ENCODE results near the gene NEDD4L.

DNA sequence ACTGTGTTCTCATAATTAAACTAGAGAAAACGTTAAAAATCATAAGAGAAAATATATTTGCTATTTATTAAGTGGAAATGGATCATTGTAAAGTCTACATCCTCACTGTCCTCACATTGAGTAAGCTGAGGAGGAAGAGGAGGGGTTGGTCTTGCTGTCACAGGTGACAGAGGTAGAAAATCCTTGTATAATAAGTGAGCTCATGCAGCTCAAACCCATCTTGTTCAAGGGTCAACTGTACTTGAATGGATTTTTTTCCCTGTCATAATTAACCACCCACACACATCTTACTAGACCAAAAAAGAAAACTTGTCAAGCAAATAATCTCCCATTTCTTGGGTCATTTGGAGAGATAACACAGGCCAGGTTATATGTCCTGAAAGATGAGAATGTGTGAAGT is 231.2 kb downstream of the NEDD4L start:
- TF ChIP-seq EZH2 (IDR thresholded peaks at IDR 0.05; ENCODE audit: low read depth, unreplicated experiment), result no peak
- TF ChIP-seq, protein P1, sequence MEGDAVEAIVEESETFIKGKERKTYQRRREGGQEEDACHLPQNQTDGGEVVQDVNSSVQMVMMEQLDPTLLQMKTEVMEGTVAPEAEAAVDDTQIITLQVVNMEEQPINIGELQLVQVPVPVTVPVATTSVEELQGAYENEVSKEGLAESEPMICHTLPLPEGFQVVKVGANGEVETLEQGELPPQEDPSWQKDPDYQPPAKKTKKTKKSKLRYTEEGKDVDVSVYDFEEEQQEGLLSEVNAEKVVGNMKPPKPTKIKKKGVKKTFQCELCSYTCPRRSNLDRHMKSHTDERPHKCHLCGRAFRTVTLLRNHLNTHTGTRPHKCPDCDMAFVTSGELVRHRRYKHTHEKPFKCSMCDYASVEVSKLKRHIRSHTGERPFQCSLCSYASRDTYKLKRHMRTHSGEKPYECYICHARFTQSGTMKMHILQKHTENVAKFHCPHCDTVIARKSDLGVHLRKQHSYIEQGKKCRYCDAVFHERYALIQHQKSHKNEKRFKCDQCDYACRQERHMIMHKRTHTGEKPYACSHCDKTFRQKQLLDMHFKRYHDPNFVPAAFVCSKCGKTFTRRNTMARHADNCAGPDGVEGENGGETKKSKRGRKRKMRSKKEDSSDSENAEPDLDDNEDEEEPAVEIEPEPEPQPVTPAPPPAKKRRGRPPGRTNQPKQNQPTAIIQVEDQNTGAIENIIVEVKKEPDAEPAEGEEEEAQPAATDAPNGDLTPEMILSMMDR (conservative IDR thresholded peaks at IDR 0.05; ENCODE audit: low read depth in 2 of 2), result no peak
- no peak for TF ChIP-seq CREB1 (CRISPR knock-in tag; IDR thresholded peaks at IDR 0.05; ENCODE audit: low read depth)
- no peak for TF ChIP-seq ZNF331 (CRISPR knock-in tag; IDR thresholded peaks at IDR 0.05; ENCODE audit: low read depth)
- TF ChIP-seq, protein P2, sequence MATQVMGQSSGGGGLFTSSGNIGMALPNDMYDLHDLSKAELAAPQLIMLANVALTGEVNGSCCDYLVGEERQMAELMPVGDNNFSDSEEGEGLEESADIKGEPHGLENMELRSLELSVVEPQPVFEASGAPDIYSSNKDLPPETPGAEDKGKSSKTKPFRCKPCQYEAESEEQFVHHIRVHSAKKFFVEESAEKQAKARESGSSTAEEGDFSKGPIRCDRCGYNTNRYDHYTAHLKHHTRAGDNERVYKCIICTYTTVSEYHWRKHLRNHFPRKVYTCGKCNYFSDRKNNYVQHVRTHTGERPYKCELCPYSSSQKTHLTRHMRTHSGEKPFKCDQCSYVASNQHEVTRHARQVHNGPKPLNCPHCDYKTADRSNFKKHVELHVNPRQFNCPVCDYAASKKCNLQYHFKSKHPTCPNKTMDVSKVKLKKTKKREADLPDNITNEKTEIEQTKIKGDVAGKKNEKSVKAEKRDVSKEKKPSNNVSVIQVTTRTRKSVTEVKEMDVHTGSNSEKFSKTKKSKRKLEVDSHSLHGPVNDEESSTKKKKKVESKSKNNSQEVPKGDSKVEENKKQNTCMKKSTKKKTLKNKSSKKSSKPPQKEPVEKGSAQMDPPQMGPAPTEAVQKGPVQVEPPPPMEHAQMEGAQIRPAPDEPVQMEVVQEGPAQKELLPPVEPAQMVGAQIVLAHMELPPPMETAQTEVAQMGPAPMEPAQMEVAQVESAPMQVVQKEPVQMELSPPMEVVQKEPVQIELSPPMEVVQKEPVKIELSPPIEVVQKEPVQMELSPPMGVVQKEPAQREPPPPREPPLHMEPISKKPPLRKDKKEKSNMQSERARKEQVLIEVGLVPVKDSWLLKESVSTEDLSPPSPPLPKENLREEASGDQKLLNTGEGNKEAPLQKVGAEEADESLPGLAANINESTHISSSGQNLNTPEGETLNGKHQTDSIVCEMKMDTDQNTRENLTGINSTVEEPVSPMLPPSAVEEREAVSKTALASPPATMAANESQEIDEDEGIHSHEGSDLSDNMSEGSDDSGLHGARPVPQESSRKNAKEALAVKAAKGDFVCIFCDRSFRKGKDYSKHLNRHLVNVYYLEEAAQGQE (IDR thresholded peaks at IDR 0.05; ENCODE audit: unreplicated experiment), result no peak
- TF ChIP-seq POLR2AphosphoS5 (IDR thresholded peaks at IDR 0.05; ENCODE audit: low read depth), result no peak
- TF ChIP-seq, protein P3, sequence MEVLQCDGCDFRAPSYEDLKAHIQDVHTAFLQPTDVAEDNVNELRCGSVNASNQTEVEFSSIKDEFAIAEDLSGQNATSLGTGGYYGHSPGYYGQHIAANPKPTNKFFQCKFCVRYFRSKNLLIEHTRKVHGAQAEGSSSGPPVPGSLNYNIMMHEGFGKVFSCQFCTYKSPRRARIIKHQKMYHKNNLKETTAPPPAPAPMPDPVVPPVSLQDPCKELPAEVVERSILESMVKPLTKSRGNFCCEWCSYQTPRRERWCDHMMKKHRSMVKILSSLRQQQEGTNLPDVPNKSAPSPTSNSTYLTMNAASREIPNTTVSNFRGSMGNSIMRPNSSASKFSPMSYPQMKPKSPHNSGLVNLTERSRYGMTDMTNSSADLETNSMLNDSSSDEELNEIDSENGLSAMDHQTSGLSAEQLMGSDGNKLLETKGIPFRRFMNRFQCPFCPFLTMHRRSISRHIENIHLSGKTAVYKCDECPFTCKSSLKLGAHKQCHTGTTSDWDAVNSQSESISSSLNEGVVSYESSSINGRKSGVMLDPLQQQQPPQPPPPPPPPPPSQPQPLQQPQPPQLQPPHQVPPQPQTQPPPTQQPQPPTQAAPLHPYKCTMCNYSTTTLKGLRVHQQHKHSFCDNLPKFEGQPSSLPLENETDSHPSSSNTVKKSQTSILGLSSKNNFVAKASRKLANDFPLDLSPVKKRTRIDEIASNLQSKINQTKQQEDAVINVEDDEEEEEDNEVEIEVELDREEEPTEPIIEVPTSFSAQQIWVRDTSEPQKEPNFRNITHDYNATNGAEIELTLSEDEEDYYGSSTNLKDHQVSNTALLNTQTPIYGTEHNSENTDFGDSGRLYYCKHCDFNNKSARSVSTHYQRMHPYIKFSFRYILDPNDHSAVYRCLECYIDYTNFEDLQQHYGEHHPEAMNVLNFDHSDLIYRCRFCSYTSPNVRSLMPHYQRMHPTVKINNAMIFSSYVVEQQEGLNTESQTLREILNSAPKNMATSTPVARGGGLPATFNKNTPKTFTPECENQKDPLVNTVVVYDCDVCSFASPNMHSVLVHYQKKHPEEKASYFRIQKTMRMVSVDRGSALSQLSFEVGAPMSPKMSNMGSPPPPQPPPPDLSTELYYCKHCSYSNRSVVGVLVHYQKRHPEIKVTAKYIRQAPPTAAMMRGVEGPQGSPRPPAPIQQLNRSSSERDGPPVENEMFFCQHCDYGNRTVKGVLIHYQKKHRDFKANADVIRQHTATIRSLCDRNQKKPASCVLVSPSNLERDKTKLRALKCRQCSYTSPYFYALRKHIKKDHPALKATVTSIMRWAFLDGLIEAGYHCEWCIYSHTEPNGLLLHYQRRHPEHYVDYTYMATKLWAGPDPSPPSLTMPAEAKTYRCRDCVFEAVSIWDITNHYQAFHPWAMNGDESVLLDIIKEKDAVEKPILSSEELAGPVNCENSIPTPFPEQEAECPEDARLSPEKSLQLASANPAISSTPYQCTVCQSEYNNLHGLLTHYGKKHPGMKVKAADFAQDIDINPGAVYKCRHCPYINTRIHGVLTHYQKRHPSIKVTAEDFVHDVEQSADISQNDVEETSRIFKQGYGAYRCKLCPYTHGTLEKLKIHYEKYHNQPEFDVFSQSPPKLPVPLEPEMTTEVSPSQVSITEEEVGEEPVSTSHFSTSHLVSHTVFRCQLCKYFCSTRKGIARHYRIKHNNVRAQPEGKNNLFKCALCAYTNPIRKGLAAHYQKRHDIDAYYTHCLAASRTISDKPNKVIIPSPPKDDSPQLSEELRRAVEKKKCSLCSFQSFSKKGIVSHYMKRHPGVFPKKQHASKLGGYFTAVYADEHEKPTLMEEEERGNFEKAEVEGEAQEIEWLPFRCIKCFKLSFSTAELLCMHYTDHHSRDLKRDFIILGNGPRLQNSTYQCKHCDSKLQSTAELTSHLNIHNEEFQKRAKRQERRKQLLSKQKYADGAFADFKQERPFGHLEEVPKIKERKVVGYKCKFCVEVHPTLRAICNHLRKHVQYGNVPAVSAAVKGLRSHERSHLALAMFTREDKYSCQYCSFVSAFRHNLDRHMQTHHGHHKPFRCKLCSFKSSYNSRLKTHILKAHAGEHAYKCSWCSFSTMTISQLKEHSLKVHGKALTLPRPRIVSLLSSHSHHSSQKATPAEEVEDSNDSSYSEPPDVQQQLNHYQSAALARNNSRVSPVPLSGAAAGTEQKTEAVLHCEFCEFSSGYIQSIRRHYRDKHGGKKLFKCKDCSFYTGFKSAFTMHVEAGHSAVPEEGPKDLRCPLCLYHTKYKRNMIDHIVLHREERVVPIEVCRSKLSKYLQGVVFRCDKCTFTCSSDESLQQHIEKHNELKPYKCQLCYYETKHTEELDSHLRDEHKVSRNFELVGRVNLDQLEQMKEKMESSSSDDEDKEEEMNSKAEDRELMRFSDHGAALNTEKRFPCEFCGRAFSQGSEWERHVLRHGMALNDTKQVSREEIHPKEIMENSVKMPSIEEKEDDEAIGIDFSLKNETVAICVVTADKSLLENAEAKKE (CRISPR knock-in tag; IDR thresholded peaks at IDR 0.05), result no peak
